Skeletal muscle tissue (tissue), 4 donors: ENCODE data around the gene PHF3. TPM values are rescaled to one million over a fixed set of nuclear protein-coding genes. Genes with fewer than 3 reads are reported as not detected.

Experiments used
- H3K27ac ChIP-seq: one replicate; pipeline ENCODE4 v1.7.0; 2013; ENCODE audit warnings: mild to moderate bottlenecking, low read depth, low read length, inconsistent platforms
- H3K27me3 ChIP-seq, 3 donors: one replicate each; pipeline ENCODE4 v1.7.0; 2013; ENCODE audit warnings: low read length in 3 of 3; ENCODE audit not compliant: control insufficient read depth in 3 of 3, insufficient read depth in 3 of 3
- H3K36me3 ChIP-seq, 3 donors: one replicate each; pipeline ENCODE4 v1.7.0; 2013; ENCODE audit warnings: low read length in 3 of 3; ENCODE audit not compliant: control insufficient read depth in 3 of 3, insufficient read depth in 3 of 3
- H3K4me1 ChIP-seq, 3 donors: one replicate each; pipeline ENCODE4 v1.7.0; 2013; ENCODE audit warnings: low read length in 3 of 3, mild to moderate bottlenecking in 3 of 3; ENCODE audit not compliant: control insufficient read depth in 3 of 3, insufficient read depth in 3 of 3
- H3K4me3 ChIP-seq, 3 donors: one replicate each; pipeline ENCODE4 v1.7.0; 2013; ENCODE audit warnings: low read length in 3 of 3
- H3K9ac ChIP-seq, 3 donors: one replicate each; pipeline ENCODE4 v1.7.0; 2013; ENCODE audit warnings: low read length in 3 of 3, mild to moderate bottlenecking in 3 of 3, moderate library complexity in 2 of 3, low read depth in 1 of 3
- H3K9me3 ChIP-seq, 3 donors: one replicate each; pipeline ENCODE4 v1.7.0; 2013; ENCODE audit warnings: low read length in 3 of 3; ENCODE audit not compliant: control insufficient read depth in 3 of 3
- total RNA-seq: library from RNA; depleted of rRNA; stranded (reverse); fragments of >200 nt; gene quantifications from one replicate; pipeline ENCODE4 v1.2.3, GENCODE V29; 2014
- donor health status: Osteomylitis.

The PHF3 gene
- total RNA-seq, 1 donor from 2014 or later, result 22.4 TPM

DNA sequence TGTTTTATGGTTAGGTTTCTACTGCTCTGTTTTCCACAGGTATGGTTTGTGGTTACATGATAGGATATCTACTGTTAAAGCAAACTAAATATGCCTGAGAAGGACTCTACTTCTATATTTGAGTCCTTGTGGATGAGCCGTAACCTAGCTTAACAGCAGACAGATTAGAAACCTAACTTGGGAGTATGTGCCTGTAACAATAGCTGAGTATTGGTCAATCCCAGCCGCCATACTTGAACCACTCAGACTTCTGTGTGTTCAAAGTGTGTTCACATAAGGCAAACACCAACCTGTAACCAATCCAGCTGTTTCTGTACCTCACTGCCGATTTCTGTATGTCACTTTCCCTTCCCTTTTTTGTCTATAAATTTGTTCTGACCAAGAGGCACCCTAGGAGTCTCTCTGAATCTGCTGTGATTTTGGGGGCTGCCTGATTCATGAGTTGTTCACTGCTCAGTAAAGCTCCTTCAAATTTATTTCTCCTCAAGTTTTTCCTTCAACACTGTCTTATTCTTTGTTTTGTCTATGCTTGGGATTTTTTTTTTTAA, 37.1 kb downstream of the PHF3 start:
- peaks cover 3 to 19% (median 6%) of the 10 kb centered on the region in 3 donors for H3K4me1 ChIP-seq
- H3K4me3 ChIP-seq, result no peak overlapping the region
- no peaks in the 10 kb centered on the region for H3K36me3 ChIP-seq
- H3K27me3 ChIP-seq, result no peaks in the 10 kb centered on the region
- H3K27ac ChIP-seq, result no peak overlapping the region
- no peak overlapping the region for H3K9ac ChIP-seq
- H3K9me3 ChIP-seq, result no peaks in the 10 kb centered on the region

DNA sequence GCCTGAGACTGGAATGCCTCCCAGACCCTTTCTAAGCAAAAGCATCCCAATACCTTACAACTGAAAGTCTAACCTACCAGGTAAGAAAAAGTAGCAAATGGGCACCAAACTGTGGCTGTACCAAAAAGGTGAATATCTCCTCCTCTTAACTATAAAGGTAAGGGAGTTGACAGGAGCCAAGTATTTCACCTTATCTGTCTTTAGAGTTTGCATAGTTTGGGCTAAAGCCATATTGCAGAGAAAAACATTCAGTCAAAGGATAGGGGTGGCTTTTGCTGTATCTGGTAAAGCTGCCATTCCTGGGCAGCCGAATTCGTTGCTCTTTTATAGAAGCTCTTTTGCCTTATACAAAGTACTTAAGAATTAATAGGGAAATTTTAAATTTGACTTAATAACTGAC, 38.1 kb downstream of the PHF3 start:
- H3K4me1 ChIP-seq, result peaks cover 3 to 19% (median 6%) of the 10 kb centered on the region in 3 donors
- H3K9ac ChIP-seq, result no peak overlapping the region
- no peaks in the 10 kb centered on the region for H3K36me3 ChIP-seq
- H3K27me3 ChIP-seq, result no peaks in the 10 kb centered on the region
- H3K4me3 ChIP-seq, result no peak overlapping the region
- no peak overlapping the region for H3K27ac ChIP-seq
- H3K9me3 ChIP-seq, result no peaks in the 10 kb centered on the region

DNA sequence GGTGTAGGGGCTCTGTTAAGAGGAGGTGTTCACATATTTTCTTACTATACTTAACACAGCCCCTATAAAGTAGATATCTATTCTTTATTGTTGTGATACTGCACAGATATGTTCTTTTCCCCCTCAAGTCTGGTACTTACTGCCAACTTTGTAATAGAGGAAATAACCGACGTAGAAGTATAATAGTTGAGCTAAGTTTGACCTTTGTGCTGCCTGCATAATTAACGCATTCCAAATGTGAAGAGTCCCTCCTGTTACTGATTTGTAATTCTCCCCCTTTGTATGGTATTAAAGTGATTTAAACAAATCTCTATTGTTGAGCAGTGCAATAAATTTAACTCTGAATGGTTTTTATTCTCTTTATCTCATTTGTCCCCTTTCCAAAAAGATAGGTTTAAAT, 39.0 kb downstream of the PHF3 start:
- no peak overlapping the region for H3K4me3 ChIP-seq
- no peaks in the 10 kb centered on the region for H3K9me3 ChIP-seq
- H3K9ac ChIP-seq, result no peak overlapping the region
- peaks cover 3 to 19% (median 6%) of the 10 kb centered on the region in 3 donors for H3K4me1 ChIP-seq
- H3K27ac ChIP-seq, result no peak overlapping the region
- no peaks in the 10 kb centered on the region for H3K27me3 ChIP-seq
- no peaks in the 10 kb centered on the region for H3K36me3 ChIP-seq

DNA sequence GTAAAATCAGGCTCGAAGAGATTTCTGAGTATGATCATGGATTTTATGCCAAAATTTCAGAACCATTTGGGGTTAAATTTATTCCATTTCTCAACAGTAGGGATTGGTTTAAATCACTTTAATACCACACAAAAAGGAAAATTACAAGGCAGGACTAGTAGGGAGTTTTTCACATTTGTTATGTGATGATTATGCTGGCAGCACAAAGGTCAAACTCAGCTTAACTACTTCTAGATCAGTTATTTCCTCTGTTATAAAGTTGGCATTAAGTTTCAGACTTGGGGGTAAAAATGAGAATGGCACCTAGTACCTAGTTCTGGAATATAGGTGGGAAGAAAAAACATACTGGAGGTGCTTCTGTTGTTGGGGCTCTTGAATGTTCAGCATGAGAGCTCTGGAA, 39.5 kb downstream of the PHF3 start:
- H3K9me3 ChIP-seq, result no peaks in the 10 kb centered on the region
- H3K9ac ChIP-seq, result no peak overlapping the region
- peaks cover 3 to 19% (median 6%) of the 10 kb centered on the region in 3 donors for H3K4me1 ChIP-seq
- H3K27me3 ChIP-seq, result no peaks in the 10 kb centered on the region
- H3K4me3 ChIP-seq, result no peak overlapping the region
- H3K36me3 ChIP-seq, result no peaks in the 10 kb centered on the region
- no peak overlapping the region for H3K27ac ChIP-seq

DNA sequence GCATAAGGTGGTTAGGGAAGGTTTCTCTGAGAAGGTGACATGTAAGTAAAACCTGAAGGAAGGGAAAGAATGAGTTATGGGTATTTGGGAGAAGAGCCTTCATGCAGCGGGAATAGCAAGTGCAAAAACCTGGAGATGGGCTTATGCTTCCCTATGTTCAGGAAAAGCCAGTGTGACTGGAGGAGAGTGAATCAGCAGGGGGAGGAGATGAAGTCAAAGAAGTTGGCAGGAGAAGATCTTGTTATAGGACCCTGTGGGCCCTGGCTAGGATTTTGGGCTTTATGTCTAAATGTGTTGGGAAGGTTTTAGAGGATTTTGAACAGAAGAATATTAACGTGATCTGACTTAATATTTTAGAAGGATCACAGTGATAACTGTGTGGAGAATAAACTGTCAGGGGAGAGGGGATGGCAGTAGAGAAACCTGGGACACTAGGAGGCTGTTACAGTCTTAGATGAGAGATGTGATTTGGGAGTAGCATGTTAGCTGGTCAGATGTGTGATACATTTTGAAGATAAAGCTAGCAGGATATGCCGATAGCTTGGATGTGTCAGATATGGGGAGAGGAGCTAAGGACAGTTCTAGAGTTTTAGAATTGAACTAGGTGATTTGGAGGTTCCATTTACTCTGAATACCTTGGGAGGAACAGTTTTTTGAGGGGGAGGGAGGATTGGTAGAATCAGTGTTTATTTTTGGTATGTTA, 41.0 kb downstream of the PHF3 start:
- no peak overlapping the region for H3K27ac ChIP-seq

DNA sequence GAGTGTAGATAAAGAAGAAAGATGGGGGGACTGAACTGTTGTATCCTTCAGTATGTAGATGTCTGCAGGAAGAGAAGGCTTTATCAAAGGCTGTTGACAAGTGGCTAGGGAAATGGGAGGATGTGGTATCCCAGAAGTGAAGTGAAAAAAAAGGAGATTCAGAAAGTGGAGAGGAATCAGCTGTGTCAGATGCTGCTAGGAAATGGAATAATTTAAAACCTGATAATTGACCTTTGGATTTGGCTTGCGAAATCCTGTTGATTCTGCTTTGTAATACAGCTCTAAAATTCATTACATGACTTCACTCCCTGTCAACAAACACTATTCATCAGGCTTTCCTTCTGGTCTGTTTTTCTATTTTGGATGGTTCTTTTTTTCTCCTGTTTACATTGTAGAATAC, 41.7 kb downstream of the PHF3 start:
- H3K9me3 ChIP-seq, result no peaks in the 10 kb centered on the region
- H3K9ac ChIP-seq, result no peak overlapping the region
- H3K27ac ChIP-seq, result no peak overlapping the region
- no peaks in the 10 kb centered on the region for H3K27me3 ChIP-seq
- H3K36me3 ChIP-seq, result no peaks in the 10 kb centered on the region
- peaks cover 3 to 19% (median 6%) of the 10 kb centered on the region in 3 donors for H3K4me1 ChIP-seq
- no peak overlapping the region for H3K4me3 ChIP-seq

More for the DNA sequence above, 41.0 kb downstream of the PHF3 start:
- Histone ChIP-seq H3K4me3 (no peak overlapping the region), H3K9ac (no peak overlapping the region), H3K36me3 (no peaks in the 10 kb centered on the region), H3K4me1 (peaks cover 3 to 19% (median 6%) of the 10 kb centered on the region in 3 donors), H3K27me3 (no peaks in the 10 kb centered on the region), H3K9me3 (no peaks in the 10 kb centered on the region)

DNA sequence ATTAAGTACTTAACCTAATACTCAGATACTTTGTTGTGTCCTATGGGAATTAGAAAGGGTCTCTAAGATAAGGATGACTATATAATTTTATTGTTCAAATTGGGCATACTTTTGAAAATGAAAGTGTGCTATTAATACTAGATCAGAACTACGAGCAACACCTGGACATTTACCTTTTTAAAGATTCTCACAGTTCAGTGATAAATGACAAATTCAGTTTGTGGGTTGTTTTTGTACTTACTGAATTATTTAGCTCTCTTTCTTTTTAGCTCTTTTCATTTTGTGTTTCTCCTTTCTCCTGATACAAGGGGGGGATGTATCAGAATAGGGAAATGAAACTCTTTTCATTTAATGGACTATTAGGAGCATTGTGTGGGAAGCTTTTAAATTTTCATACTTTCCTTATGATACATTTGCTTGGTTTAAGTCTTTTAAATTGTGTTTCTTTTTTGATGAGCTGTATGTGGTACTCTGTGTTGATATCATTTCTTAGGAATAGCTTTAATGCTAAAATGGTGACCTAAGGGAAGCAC, 47.5 kb downstream of the PHF3 start:
- no peaks in the 10 kb centered on the region for H3K4me1 ChIP-seq
- H3K9me3 ChIP-seq, result no peaks in the 10 kb centered on the region
- no peak overlapping the region for H3K27ac ChIP-seq
- H3K4me3 ChIP-seq, result no peak overlapping the region
- H3K36me3 ChIP-seq, result peaks cover 7 to 18% (median 9%) of the 10 kb centered on the region in 3 donors
- H3K27me3 ChIP-seq, result no peaks in the 10 kb centered on the region
- no peak overlapping the region for H3K9ac ChIP-seq

DNA sequence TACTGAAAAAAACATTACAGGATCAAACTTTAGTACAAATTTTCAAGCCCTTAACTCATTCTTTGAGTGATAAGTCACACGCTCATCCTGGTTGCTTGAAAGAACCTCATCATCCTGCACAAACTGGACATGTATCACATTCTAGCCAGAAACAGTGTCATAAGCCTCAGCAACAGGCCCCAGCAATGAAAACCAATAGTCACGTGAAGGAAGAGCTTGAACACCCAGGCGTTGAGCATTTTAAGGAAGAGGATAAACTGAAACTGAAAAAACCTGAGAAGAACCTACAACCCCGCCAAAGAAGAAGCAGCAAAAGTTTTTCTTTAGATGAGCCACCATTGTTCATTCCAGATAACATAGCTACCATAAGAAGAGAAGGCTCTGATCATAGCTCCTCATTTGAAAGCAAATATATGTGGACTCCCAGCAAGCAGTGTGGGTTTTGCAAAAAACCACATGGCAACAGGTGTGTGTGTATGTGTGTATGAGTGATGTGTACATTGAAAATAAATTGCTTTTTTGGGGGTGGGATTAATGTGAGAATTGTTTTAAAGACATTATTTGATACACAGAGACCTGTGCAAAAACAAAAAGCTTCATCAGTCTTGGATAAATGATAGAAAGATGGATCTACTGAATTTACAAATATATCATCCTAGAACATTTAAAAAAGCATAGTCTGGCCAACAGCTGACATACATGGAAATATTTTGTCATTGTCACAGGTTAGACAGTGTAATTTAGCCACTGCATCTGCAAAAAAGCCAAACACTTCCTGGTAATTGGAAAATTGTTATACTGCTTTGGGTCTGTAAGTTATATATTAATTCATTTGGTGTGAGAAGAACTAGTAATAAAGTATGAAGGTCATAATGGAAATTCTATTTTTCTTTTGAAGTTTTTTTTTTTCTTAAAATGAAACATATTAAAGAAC, 50.1 kb downstream of the PHF3 start:
- Histone ChIP-seq H3K9me3 (no peaks in the 10 kb centered on the region), H3K9ac (no peak overlapping the region), H3K4me3 (no peak overlapping the region), H3K4me1 (no peaks in the 10 kb centered on the region), H3K27ac (no peak overlapping the region), H3K27me3 (no peaks in the 10 kb centered on the region), H3K36me3 (peaks cover 7 to 18% (median 9%) of the 10 kb centered on the region in 3 donors)

DNA sequence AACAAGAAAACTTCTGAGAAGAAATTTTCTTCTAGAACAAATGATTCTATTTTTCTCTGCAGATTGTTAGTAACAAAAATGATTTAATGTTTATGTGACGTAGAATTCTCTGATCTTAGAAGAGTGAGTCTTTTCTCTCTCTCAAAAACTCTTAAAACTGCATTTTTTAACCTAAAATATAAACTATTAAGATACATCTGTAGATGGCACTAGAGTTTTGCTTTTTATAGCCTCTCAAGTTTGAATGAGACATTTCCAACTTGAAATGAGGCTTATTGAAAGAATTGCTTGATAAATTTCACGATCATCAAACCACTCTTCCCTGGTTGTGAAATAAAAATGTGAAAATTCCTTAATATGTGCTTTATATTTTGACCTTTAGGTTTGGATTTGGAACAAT, 53.8 kb downstream of the PHF3 start:
- Histone ChIP-seq H3K9ac (no peak overlapping the region), H3K27ac (no peak overlapping the region), H3K27me3 (no peaks in the 10 kb centered on the region), H3K36me3 (peaks cover 2 to 14% (median 5%) of the 10 kb centered on the region in 3 donors), H3K4me3 (no peak overlapping the region), H3K4me1 (no peaks in the 10 kb centered on the region), H3K9me3 (no peaks in the 10 kb centered on the region)
